HG03280 (cell line): ENCODE measurements around the gene ELMOD1.

ENCODE experiments used
- ATAC-seq: cut with Tn5 transposase; IDR thresholded peaks from one replicate; pipeline ENCODE4 v1.9.1; 2021; ENCODE audit warnings: mild to moderate bottlenecking, moderate library complexity; ENCODE audit not compliant: unreplicated experiment

ELMOD1 gene

DNA sequence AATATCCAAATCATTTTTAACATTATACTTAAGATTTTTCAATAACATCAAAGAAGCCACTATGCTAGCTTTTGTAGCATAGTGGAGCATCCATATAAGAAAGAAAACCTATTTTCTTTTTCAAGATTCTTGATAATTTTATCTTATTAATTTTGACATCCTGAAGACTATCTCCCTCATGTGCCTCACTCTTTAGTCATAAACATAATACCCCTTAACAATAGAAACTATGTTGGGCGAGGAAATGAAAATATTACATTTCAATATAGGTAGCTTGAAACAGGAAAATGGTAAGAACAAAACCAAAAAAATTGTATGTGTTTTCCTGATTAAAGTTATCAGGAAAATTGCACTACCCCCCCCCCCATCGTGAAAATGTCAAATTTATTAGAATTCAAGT, 40.1 kb downstream of the ELMOD1 start:
- no peak for ATAC-seq

DNA sequence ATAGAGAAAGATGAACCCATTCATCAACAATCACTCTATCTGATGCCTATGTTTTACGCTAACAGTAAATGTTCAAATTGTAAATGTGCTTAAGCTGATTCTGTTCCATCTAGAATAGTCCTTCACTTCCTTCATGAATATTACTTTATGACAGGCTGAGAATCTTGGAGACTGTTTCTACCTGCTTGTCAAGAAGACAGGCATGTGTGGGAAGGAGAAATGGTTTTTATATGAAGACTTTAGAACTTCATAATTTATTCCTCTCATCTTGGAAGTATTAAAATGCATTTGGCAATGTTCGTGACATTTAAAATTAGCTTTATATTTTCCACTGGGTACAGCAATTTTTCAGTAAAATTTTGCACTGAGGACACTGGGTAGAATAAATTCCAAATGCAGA, 41.0 kb downstream of the ELMOD1 start:
- no peak for ATAC-seq

DNA sequence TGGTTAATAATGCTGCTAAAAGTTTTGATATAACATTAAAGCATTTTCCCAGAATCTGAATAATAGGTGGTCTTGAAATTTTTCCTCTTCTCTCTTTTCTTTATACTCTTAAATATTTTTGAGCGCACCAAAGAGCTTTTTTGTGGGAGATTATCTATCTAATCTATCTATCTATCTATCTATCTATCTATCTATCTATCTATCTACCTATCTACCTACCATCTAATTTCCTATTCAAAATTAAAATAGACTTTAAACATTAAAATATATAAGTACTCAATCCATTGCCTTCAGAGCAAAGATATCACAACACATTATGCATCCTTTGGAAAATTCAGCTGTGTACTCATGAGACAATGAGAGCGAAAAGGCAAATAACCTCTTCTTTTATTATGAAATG, 55.8 kb downstream of the ELMOD1 start:
- no peak for ATAC-seq

DNA sequence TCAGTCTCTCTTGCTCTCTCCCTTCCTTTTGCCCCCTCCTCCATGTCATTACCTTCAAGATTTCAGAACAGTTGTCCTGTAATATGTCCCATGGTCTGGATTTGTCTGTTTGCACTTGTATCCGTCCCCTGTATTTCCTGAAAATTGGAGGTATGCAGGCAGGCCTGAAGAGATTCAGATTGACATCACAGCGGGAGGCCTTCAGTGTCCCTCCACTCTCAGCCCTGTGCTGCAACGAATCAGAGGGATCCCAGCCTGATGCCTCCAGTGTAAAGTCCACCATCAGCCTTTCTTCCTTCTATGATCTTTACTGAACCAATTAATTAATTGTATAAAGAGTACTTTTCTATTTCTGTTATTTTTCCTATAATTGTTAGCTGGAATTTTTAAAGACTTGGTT, 57.3 kb downstream of the ELMOD1 start:
- no peak for ATAC-seq

DNA sequence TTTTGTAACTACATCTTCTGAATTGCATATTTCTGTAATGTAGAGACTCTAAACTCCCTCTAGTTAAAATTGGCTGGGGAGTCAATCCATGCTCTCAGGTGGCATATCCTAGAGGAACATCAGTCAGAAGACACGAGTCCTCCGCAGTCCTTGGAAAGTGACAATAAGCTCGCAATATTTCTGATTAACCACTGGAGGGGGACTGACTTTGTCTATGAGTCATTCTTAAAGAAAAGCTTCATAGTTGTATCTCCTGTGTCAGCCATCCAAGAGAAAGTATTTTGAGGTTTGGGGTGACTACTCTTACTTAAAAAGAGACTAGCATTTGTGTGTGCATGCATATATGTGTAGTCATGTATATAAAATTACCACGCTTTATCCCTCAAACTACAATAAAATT, 60.7 kb downstream of the ELMOD1 start:
- no peak for ATAC-seq

DNA sequence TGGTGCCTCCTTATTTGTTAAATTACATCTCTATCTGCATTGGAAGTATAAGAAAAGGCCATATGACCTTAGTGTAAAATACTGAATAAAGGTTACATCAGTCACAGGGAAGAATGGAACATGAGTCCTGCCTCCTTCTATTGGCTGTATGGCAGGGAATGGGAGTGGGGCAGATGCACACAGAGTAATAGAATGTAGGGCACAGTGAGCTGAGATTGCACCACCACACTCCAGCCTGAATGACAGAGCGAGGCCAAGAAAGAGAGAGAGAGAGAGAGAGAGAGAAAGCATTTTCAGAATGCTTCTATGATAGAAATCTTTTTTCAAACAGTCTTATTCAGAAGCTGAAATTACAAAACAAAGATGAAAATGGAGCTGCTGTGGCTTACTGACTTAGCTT, 62.1 kb downstream of the ELMOD1 start:
- ATAC-seq, result no peak

DNA sequence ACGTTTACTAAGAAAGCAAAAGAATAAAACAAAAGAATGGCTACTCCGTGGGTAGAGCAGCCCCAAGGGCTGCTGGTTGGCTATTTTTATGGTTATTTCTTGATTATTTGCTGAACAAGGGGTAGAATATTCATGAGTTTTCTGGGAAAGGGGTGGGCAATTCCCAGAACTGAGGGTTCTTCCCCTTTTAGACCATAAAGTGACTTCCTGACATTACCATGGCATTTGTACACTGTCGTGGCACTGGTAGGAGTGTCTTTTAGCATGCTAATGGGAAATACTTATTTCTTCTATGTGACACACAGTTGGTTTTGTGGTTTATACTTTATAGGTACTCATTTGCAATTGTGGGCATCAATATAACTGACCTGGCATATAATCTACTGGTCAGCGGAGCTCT, 64.7 kb downstream of the ELMOD1 start:
- no peak for ATAC-seq

DNA sequence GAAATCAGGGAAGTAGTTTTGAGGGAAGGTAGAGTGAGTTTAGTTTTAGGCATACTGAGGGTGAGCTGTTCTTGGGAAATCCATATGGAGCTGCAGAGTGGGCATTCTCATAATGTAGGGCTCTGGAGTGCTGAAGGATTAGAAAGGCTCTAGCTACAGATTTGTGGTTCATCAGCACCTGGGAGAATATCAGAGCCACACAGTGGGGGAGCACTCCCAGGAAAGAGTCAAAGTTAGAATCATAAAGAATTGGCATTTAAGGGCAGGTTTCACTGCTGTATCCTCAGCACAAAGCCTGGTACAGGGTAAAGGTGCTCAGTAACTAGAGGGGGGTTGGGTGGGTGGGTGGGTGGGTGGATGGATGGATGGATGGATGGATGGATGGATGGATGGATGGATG, 68.4 kb downstream of the ELMOD1 start:
- ATAC-seq, result no peak

DNA sequence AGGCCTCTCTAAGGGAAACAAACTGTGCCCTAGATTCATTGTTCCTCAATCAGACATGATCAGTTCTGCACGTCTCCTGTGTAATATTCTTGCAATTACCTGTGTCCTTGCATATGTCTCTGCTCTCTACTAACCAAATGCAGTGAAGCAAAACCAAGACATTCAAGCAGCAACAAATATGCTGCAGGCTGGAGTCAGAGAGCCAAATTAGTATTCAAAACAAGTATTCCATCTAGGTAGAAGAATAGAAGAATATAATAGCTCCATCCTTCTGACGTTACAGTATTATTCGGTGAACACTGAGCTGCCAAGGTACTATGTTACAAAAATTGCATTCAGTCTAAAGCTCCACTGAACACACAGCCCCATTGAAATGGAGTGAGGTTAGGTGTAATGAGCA, 69.1 kb downstream of the ELMOD1 start:
- ATAC-seq, result no peak

DNA sequence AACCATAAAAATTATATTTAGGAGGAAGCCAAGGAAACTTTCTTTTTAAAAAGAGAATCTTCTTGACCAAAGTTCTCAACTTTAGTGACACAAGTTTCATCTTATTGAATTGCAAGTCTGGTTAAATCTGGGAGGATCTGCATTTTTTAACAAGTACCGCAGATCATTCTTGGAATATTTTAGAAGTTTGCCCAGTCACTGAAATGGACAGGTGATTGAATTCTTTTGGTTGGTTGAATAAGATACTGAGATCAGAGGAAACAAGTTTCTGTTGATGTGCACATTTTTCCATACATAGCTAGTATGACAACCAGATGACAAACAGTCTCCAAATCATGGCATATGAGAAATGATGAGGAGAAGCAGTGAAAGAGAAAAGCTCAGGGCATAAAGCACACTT, 70.7 kb downstream of the ELMOD1 start:
- no peak for ATAC-seq

DNA sequence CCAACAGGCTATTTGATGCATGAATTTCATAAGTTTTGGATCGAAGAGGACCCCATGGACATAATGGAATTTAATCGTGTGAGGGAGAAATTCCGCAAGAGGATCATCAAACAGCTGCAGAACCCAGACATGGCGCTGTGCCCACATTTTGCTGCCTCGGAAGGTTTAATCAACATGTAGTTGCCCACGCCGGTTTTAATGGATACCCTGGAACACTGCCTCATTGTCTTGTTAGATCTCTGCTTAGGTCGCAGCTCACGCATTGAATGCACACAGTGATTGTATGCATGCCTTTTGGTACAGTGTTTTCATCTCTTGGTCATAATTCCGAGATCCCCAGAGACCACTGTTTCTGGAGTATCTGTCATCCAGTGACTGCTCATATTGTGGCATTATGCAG, 74.1 kb downstream of the ELMOD1 start:
- no peak for ATAC-seq

DNA sequence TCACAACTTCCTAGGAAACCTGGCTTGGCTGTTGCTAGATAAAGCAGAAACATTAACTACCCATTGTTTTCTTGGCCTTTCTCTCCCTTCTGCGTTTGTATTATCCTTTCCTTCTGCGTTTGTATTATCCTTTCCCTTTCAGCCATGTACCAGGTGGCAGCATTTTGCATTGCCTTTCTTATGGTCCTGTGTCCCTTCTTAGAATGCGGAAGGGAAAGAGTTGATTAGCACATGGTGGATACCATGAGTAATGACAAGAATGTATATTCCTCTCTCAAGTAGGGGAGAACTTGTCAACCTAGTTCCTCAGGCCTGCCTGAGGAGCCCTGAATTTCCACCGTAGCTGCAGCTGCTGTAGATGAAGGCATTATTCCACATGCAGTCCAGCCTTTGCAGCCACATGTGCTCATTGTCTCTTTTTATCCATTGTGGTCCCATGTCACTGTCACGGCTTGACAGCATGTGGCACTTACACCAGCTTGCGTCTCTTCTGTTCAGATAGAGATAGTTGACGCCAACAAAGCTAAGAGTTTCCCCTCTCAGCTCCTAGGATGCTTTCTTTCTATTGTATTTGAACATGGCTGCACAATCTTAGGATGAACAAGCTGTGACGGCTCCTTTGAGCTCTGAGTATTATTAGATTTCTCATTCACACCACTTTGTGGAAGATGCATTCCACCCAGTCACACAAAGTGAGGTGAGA, 76.1 kb downstream of the ELMOD1 start:
- ATAC-seq, result no peak

DNA sequence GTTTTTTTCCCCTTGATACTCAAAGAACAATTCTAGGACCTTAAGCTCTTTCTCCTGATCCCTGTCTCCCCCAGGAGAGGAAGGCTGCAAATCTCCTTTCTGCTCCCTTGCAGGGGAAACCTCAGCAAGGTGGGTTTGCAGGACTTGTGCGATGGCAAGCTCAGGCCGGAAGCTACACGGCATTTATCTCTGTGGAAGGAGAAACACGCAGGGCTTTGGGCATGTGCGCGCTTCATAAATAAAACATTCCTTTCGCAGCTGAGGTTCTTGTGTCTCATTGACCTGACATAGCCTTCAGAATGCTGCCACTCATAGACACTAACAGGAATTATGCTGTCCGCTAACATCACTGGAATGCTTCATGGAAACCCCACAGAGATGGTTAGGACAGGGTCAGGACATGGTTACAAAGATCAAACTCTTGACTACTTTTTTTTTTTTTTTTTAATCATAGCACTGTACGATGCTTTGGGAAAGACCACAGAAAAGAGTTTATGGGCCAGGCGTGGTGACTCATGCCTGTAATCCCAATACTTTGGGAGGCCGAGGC, 78.3 kb downstream of the ELMOD1 start:
- no peak for ATAC-seq

DNA sequence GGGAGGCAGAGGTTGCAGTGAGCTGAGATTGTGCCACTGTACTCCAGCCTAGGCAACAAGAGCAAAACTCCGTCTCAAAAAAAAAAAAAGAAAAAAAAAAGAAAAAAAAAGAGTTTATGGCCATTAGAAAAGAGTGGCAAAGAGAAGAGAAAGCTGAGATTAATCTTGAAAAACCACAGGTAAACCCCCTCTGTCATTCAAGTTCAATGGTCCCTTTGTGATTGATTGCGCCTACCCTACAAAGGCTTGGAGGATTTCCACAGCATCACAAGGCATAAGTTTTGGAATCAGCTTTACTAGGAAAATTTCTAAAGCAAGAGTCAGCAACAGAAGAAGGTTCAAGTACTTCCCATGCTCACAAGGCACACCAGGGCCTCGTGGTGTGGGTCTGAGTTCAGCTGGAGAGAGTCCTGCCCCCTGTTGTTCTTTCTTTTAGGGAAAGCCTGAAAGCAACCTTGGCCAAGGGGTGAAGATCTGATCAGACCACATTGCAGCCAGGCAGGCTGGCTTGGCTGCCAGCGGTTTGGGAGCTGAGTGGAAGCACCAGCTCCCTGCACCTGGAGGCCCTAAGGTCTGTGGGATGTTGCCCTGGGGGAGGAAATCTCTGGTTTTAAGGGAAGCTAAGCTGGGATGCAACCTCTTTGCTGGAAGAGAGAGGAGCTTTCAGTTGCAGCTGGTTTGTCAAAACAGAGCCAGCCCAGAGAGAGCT, 79.1 kb downstream of the ELMOD1 start:
- ATAC-seq, result no peak

DNA sequence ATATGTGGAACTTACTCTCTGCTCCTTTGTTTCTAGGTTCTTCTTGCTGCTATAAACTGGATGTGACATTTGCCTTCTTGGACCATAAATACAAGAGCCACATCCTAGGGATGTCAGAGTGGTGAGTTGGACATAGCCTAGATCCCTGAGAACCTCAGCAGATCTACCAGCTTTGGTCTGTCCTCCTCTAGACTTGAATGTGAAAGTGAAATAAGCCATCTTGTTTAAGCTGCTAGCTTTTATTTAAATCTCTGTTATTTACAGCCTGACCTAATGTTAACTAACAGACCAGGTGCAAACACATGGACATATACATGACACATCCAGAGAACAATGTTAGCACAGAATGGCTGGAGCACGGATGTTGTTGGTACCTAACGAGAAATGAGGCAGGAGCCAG, 85.0 kb downstream of the ELMOD1 start:
- ATAC-seq, result no peak

DNA sequence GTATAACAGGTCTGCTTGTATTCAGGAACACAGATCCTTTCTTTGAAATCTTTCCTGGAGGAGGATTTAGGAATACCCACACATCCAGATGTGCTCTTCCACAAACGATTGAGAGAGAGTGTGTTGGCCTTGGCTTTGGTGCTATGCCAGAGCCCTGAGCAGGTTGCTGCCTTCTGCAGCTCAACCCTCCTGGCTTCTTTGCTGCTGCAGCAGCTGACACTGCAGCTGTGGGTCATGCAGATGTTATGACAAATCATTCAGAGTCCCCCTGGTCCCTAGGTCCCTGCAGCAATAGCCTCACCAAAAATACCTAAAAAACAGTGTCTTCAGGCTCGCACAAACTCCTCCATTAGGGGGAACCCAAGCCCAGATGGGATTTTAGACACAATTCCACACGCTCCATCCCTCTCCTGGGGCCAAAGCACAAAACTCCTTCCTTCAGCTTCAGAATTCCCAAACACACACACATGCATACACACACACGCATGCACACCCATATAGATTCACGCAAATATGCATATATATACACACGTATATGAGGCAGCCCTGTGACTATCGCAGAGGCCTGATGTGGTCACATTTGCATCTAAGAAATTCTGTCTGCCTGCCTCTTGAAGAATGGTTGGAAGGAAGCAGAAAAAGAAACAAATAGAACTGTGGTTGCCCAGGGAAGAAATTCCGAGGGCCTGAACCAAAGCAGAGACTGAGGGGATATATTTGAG, 85.5 kb downstream of the ELMOD1 start:
- ATAC-seq, result no peak

DNA sequence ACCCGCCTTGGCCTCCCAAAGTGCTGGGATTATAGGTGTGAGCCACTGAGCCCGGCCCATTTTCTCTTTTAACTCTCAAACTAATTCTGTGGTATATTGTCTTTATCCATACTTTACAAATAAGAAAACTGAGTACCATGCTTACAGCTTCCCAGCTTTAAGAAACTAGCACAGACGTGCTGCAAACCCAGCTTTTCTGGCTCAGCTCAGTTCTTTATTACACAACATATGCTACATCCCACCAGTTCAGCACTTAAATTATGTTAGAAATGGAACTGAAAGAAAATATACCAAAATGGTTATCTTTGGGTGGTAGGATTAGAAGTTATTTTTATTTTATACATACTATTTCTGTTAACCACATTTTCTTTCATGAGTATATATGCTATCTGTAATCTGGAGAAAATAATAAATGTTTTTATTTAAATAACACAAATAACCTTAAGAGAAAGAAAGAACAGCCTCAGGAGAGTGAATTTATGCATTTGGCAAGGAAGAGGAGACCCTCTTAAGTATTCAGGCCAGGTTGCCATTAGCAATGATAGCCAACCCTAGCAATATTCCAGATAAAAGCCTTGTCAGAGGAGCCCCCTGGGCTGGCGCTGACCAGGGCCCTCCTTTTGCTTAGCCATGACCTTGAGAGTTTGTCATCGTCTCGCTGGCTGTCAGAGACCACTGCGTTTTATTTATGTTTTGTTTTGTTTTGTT, 87.1 kb downstream of the ELMOD1 start:
- no peak for ATAC-seq

DNA sequence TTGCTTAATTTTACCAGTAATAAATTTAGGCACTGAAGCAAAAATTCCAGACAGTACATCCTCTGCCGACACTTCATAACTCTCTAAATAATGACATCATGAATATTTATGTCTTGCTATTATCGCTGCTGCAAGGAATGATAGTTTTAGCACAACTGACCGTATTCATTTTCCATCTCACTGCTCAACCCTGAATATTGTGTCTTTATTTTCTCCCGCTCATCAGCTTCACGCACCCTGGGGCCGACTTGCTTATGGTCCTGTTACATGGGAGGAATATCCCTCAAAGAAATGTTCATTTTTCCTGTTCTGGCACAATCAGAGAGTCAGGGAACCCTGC, 87.7 kb downstream of the ELMOD1 start:
- ATAC-seq, result no peak

DNA sequence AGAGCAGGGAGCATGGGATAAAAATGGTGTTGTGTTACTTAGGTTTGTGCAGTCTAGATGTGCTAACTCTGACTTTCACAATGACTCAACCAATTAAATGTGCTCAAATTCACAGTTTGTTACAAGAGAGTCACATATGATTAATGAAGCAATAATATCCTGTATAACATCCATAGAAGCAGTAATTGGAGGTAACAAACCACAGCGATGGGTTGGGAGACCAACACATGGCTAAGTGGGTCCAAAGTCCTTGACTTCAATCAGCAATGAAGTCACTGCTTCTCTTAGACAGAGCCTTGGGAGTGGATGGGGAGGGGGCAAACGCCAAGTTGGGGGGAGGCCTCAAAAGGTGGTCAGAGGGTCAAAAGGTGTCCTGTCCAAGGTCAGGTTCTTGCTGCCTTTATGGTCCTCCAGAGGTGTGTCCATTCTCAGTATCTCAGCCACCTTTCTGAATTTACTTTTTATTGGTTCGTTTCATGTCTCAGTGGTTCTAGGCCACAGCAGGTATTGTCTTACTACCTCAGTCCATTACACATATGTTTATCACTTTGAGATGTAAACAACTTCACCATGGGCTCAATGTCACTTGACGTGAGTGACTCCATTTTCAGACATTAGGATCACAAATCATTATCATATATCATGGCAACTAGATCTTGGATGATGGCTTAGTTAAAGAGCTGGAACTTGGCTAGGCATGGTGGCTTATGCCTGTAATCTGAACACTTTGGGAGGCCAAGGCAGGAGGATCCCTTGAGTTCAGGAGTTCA, 88.5 kb downstream of the ELMOD1 start:
- ATAC-seq, result no peak

DNA sequence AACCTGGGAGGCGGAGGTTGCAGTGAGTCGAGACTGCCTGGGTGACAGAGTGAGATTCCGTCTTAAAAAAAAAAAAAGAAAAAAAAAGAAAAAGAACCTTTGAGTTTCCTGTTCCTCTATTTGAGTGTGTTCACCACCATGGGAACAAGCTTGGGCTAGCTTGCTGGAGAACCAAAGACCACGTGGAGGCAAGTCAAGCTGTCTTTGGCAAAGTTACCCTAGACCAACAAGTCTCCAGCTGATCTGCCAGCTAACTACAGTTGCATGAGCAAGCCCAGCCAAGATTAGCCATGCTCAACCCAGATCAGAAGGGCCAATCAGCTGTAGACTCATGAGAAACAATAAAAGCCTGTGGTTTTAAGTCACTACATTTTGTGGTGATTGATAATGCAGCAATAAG, 91.2 kb downstream of the ELMOD1 start:
- ATAC-seq, result no peak

DNA sequence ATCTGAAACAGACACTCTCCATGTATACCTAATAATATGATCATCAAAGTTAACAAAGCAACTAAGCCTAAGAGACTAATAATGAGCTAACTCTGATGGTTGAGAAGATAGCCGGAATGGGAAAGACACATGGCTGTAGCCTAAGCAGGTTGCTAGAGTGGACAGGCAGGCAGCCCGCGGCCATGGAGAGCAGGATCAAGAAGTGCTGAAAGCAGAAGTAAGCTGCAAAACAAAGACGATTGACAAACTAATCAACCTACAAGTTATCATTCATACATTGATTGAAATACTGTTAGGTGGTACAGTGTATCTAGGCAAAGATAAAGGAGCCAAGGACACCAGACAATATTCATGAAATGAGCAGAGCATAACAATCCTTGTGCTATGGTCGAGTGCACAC, 91.6 kb downstream of the ELMOD1 start:
- no peak for ATAC-seq
